GM19025 (cell line): Measurements from ENCODE around the gene OR4Q2.
"Not testable (repeated sequence)": the region's sequence is repeated elsewhere in the genome, so short reads cannot be mapped to it uniquely, and the experiment has no call there.

Source experiments
- ATAC-seq: cut with Tn5 transposase; IDR thresholded peaks from one replicate; pipeline ENCODE4 v1.9.1; 2021; ENCODE audit warnings: mild to moderate bottlenecking, low read depth, moderate library complexity; ENCODE audit not compliant: unreplicated experiment

The OR4Q2 gene

DNA sequence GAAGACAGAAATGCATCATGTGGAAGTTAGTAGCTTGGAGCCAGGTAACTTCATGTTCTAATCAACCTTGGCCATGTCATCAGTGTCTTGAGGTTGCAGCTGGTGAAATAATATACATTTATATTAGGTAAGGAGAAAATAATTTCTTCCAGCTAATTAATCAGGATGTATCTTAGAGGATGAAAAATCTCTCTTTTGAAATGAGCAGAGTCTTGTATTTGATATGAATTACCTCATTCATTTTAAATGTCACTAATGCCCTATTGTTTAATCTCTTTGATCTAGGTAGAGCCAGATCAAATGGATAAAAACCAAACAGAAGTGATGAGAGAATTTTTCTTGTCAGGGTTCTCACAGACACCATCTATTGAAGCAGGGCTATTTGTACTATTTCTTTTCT is at the start of gene OR4Q2:
OR4Q2 (plus strand) TSS at position 301 of the 400 bp plus-strand sequence.
- ATAC-seq: no peak

DNA sequence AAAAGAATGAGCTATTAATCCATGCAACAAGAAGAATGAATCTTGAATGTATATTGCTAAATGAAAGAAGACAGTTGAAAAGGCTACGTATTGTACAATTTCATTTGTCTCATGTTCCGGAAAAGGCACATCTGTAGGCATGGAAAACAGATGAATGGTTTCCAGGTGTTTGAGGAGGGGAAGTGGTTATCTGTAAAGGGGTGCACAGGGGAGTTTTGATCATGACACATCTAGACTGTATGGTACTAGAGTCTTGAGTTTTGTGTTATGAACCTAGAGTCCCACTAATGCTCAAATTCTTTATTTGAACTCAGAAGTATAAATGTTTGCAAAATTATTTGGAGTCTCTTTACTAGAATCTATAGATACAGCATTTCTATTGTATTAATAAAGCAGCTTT is 32.2 kb upstream of the OR4Q2 start:
- ATAC-seq: not testable (repeated sequence)

DNA sequence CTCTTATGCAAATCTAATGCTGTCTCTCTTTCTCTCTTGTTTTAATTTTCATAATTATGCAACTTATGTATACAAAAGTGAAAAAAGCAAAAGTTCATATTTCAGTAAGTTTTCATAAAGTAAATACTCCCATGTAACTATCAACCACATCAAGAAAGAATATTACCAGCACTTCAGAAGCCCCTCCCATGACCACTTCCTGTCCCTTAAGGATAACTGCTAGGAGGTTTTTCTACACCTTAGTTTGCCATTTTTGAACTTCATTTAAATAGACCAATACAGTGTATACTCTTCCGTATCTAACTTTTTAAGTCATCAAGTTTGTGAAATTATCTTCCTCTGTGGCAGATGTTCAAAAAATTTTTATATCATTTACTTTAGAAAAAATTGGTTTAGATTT is 27.1 kb upstream of the OR4Q2 start:
- no peak for ATAC-seq

DNA sequence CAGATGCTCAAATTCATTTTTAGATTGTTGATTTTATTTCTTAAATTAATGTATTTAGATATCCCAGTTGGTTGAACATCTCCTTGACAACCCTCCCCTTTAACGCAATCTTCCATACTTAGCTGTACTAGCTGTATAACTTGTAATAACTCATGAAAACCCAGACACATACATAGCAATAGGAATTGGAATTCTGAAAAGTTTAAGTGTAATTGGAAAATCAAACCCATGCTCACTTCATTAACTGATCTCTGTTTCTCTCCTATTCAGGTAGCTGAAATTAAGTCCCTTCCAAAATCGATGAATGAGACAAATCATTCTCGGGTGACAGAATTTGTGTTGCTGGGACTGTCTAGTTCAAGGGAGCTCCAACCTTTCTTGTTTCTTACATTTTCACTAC is 26.7 kb upstream of the OR4Q2 start, which contains the start of gene OR4K15:
OR4K15 (plus strand) TSS at position 301 of the 400 bp plus-strand sequence; CDS start at position 301, 0 bp downstream.
- no peak for ATAC-seq

DNA sequence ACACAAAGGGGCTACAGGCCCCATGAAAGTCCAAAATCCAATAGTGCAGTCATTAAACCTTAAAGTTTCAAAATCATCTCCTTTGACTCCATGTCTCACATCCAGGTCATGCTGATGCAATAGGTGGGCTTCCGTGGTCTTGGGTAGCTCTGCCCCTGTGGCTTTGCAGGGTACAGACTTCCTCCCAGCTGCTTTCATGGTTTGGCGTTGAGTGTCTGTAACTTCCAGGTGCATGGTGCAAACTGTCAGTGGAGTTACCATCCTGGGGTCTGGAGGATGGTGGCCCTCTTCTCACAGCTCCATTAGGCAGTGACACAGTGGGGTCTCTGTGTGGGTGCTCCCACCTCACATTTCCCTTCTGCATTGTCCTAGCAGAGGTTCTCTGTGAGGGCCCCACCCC is 8.5 kb upstream of the OR4Q2 start:
- no peak for ATAC-seq

DNA sequence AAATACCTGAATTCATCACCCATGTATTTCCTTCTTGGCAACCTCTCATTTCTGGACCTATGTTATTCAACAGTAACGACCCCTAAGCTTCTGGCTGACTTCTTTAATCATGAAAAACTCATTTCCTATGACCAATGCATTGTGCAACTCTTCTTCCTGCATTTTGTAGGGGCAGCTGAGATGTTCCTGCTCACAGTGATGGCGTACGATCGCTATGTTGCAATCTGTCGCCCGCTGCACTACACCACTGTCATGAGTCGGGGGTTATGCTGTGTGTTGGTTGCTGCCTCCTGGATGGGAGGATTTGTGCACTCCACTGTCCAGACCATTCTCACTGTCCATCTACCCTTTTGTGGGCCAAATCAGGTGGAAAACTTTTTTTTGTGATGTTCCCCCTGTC is 356 bp downstream of the OR4Q2 start:
- ATAC-seq: no peak

DNA sequence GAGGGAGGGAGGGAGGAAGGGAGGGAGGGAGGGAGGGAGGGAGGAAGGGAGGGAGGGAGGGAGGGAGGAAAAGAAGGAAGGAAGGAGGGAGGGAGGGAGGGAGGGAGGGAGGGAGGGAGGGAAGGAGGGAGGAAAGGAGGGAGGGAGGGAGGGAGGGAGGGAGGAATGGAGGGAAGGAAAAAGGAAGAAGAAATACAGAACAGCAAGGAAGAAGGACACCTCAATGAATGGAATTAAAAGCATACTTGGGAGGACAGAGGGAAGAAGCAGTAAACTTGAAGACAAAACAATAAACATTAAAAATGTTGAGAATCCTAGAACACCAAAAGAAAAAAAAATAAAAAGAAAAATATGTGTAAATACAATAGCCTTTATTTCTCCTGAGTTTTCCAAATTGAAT is 6.2 kb downstream of the OR4Q2 start:
- ATAC-seq: no peak

DNA sequence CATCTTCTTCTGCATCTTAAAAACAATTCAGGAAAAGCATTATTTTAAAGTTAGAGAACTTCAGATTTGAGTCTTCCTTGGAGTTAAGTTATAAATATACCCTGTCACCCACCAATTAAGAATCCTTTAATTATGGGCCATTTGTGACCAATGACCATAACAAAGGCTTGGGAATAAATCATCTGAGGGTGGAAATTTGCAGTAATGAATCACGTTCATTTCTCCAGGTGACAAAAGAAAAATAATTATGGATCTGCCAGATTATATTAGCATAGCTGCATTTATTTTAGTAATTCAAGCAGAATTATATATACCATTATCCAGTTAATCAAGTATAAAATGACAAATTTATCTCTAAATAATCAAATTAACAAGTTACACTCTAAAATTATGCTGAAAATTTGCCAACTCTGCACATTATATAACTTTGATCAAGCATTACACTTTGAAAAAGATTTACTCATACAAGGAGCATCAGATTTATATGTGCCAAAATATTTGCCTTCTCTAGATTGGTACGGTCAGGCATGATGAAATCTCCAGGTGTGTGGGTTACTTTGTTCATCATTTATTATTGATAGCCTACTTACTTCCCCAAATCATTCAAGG is 17.4 kb downstream of the OR4Q2 start, which contains the start of gene OR4K14:
OR4K14 (minus strand) TSS at position 51 of the 609 bp plus-strand sequence. CDS start 4,114 bp downstream, outside the sequence.
- no peak for ATAC-seq

DNA sequence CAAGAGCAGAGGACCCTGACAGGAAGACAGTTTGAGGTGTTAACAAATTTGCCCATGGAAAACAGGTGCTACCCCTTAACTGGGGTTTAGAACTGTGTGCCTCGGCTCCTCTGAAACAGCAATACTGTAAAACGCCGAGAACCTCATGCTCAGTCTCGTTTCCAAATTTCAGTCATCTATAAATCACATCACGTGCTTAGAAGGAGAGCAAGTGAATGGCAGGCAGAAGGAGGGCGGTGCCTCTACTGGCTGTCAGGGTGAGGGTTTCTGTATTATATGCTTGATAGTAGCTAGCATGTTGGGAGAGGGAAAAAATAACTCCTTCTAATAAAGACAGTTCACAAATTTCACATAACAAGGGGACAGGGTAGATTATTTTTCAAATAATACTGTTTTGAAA is 29.1 kb downstream of the OR4Q2 start:
- no peak for ATAC-seq

DNA sequence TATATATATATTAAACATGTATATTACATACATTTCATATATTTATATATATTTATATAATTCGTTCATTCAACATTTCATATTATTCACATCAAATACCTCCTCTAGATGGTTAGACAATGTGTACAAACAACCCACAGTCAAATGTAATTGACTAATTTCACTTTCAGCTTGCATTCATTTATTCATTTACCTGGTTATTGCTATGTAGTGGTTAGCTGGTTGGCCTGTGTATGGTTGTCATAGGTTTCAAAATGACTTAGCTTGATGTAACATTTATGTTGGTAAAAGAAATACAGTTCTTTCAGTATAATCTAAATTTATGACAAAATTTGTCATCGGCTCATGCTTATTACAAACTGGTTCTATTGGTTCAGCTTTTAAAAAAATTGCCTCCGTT is 33.5 kb downstream of the OR4Q2 start:
- ATAC-seq: no peak

DNA sequence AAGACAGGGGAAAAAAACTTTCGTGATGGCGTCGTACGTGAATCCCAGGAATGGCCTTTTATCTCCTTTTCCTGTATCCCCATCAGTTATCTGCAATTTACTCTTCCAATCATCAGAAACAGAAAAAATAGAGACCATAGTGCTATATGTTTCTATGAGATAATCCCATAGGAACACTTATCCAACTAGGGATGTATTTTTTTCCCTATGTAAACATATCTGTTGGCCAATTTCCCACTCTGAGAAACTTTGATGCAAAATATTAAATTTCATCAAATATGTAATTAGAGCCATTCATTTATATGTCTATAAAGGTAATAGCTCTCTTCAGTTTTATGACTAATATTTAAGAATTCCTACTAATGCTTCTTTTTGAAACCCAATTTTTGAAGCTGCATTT is 34.0 kb downstream of the OR4Q2 start, which contains the start of gene OR4K13:
OR4K13 (minus strand) TSS at position 101 of the 400 bp plus-strand sequence. CDS start 1,280 bp downstream, outside the sequence.
- no peak for ATAC-seq

DNA sequence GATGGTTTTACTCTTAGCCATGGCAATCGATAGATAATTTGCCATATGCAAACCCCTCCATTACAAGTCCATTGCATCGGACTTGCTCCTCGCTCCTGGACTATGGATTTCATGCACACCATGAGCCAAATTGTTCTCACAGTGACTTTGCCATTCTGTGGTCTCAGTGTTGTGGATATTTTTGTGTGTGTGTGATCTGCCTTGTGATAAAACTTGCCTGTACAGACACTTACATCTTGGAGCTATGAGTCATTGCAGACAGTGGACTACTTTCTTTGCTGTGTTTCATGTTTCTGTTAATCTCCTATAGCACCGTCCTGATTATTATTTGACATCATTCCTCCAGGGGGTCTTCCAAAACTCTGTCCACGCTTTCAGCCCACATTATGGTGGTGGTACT is 42.3 kb downstream of the OR4Q2 start:
- no peak for ATAC-seq

DNA sequence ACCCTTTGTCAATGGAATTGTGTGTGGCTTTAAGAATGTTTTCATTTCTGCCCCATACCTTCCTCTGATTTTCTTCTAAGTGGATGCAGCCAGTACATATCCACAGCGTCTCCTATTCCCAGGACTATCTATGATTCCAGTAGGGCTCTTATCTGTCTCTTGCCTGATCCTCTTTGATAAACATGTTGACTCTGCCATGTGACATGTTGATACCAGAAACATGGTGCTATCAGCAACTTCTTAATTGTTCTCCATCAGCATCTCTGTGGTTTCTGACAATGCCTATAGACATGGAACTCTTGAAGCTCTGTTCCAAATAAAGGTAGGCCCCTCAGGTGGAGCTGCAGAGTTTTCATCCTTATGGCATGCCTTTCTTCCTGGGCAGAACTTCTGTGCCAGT is 46.2 kb downstream of the OR4Q2 start:
- ATAC-seq: no peak
